ENCODE data around the gene SPOCK2. TPM values are rescaled to one million over a fixed set of nuclear protein-coding genes. Genes with fewer than 3 reads are reported as not detected.

SPOCK2 gene
- total and polyA plus RNA-seq, 2 of the 13 experiments (the other 11 are each of a cell fraction or from before 2014, with no cell fraction given) = 8.6 to 30.6 TPM

- no peak for TF ChIP-seq SNAI1 (CRISPR knock-in tag; IDR thresholded peaks at IDR 0.05; ENCODE audit: borderline replicate concordance)
- no peak for TF ChIP-seq ZNF282 (IDR thresholded peaks at IDR 0.05; ENCODE audit: partially characterized antibody)
- peak; percentile 100 for TF ChIP-seq RARA (CRISPR knock-in tag; IDR thresholded peaks at IDR 0.05)
- TF ChIP-seq ZUFSP (CRISPR knock-in tag; IDR thresholded peaks at IDR 0.05; ENCODE audit: borderline replicate concordance) = no peak
- TF ChIP-seq ZHX2 (IDR thresholded peaks at IDR 0.05; ENCODE audit: low read depth) = no peak; the same call in 1 of the 2 replicates
- TF ChIP-seq ZHX2 (CRISPR knock-in tag; IDR thresholded peaks at IDR 0.05; ENCODE audit: borderline replicate concordance) = no peak
- TF ChIP-seq ZBTB8A (CRISPR knock-in tag; IDR thresholded peaks at IDR 0.05; ENCODE audit: borderline replicate concordance, low read depth) = no peak
- peak; percentile 92 for TF ChIP-seq ASH2L (IDR thresholded peaks at IDR 0.05; ENCODE audit: insufficient read length, low read depth, low read length)
- TF ChIP-seq HHEX (CRISPR knock-in tag; IDR thresholded peaks at IDR 0.05) = peak; percentile 81
- no peak; the same call in 1 of the 2 replicates for TF ChIP-seq ZNF264 (CRISPR knock-in tag; IDR thresholded peaks at IDR 0.05)
- TF ChIP-seq TBP (CRISPR knock-in tag; IDR thresholded peaks at IDR 0.05) = no peak
- no peak for TF ChIP-seq ZNF597 (CRISPR knock-in tag; IDR thresholded peaks at IDR 0.05)
- TF ChIP-seq EED (CRISPR knock-in tag; IDR thresholded peaks at IDR 0.05) = no peak
- TF ChIP-seq MBNL3 (CRISPR knock-in tag; conservative IDR thresholded peaks at IDR 0.05) = no peak
- TF ChIP-seq ZIK1 (CRISPR knock-in tag; IDR thresholded peaks at IDR 0.05; ENCODE audit: borderline replicate concordance, low read depth) = no peak
- TF ChIP-seq ZNF569 (CRISPR knock-in tag; IDR thresholded peaks at IDR 0.05; ENCODE audit: borderline replicate concordance) = no peak
- TF ChIP-seq CTCF (CRISPR knock-in tag; IDR thresholded peaks at IDR 0.05) = no peak
- no peak for TF ChIP-seq ATRX (CRISPR knock-in tag; IDR thresholded peaks at IDR 0.05; ENCODE audit: borderline replicate concordance)
- TF ChIP-seq ZNF232 (CRISPR knock-in tag; IDR thresholded peaks at IDR 0.05; ENCODE audit: borderline replicate concordance) = no peak
- 0 out of 2 replicates have a peak, but pooled peaks have one; percentile 68 for TF ChIP-seq ZBTB21 (CRISPR knock-in tag; IDR thresholded peaks at IDR 0.05)
- TF ChIP-seq SIN3A (IDR thresholded peaks at IDR 0.05; ENCODE audit: borderline replicate concordance, low read depth, low read length) = no peak
Measured at GRCh38 chr10:72098301-72098835, 10.0 kb upstream of the SPOCK2 start (continued).

Data from HepG2 (cell line).